GM18868 (cell line): ENCODE measurements around the gene IFI16.

Experiments
- ATAC-seq: cut with Tn5 transposase; IDR thresholded peaks from one replicate; pipeline ENCODE4 v1.9.1; 2021; ENCODE audit warnings: mild to moderate bottlenecking, moderate library complexity; ENCODE audit not compliant: unreplicated experiment

IFI16 gene

GRCh38 chr1:159009704-159010361, at the start of gene IFI16:
Gene IFI16, plus strand, starts transcription at chr1:159009907. Its CDS starts 4,774 bp downstream, at chr1:159014681.
- peak; percentile 74 for ATAC-seq

- ATAC-seq: no peak
Observed at GRCh38 chr1:158961178-158961577, 48.5 kb upstream of the IFI16 start.

GRCh38 chr1:158962983-158963382, 46.7 kb upstream of the IFI16 start:
- ATAC-seq: no peak

DNA sequence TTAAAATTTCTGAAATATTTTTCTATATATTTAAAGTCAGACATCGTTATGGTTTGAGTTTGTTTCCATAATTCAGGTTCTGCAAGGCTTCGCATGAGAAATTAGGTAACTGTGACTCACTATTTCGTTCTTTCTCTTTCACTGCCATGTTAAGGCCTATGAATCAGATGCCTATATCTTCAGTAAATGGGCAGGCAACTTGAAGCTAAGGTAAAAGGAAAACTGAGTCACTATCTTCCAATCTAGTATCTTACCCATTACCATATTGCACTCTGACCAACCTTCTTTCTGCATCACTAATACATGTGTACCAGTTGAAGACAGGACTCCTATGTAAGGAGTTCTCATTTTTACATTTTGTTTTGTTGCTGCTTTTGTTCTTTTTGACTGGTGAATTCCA, 40.5 kb upstream of the IFI16 start:
- ATAC-seq: no peak

DNA sequence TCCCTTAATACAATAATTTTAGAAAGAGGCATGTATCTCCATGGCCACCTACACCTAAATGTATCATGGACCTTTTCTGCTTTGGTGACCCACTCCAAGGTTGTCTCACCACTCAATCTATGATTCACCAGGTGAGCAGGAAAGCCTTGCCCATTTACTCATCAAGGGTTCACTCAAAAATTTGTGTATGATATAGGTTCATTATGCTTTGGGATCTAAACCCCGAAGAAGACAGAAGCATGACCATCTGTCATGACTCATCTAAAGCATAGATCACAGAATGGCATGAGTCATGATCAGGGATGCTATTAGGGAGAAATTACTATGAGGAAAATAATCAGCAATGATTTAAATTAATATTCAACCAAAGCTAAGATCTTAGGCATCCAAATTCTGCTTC, 39.9 kb upstream of the IFI16 start:
- no peak for ATAC-seq

GRCh38 chr1:158972841-158973240, 36.9 kb upstream of the IFI16 start:
- no peak for ATAC-seq

GRCh38 chr1:158976219-158976618, 33.5 kb upstream of the IFI16 start:
- ATAC-seq: no peak

- ATAC-seq: no peak
Observed at GRCh38 chr1:158978730-158979129, 31.0 kb upstream of the IFI16 start.

GRCh38 chr1:158979229-158979628, 30.5 kb upstream of the IFI16 start:
- ATAC-seq: no peak

DNA sequence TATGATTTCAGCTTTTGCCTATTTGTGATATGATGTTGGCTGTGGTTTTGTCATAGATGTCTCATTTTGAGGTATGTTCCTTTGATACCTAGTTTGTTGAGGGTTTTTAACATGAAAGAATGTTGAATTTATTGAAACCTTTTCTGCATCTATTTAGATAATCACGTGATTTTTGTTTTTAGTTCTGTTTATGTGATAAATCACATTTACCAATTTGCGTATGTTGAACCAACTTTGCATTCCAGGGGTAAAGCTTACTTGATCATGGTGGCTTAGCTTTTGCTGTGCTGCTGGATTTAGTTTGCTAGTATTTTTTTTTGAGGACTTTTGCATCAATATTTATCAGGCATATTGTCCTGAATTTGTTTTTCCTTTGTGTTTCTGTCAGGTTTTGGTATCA, 26.5 kb upstream of the IFI16 start:
- no peak for ATAC-seq

DNA sequence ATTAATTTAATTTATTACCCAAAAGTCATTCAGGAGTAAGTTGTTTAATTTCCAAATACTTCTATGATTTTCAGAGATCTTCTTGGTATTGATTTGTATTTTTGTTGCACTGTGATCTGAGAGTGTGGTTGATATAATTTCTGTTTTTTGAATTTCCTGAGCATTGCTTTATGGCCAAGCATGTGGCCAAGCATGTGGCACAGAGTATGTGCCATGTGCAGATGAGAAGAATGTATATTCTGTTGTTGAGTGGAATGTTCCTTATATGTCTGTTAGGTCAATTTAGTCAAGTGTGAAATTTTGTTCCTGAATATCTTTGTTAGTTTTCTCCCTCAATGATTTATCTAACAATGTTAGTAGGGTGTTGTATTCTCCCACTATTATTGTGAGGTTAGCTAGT, 25.3 kb upstream of the IFI16 start:
- ATAC-seq: no peak

DNA sequence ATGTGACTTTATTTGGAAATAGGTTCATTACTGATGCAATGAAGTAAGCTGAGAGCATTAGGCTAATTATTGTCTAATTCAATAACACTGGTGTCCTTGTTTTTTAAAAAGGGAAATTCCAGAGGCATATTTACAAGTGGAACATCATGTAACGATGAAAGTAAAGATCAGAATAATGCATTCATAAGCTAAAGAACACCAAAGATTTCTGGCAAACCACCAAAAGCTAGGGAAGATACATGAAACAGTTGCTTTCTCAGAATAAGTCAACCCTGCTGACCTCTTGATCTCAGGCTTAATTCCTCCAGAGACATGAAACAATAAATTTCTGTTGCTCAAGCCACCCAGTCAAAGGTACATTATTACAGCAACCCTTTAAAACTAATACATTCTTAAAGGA, 20.3 kb upstream of the IFI16 start:
- ATAC-seq: no peak

DNA sequence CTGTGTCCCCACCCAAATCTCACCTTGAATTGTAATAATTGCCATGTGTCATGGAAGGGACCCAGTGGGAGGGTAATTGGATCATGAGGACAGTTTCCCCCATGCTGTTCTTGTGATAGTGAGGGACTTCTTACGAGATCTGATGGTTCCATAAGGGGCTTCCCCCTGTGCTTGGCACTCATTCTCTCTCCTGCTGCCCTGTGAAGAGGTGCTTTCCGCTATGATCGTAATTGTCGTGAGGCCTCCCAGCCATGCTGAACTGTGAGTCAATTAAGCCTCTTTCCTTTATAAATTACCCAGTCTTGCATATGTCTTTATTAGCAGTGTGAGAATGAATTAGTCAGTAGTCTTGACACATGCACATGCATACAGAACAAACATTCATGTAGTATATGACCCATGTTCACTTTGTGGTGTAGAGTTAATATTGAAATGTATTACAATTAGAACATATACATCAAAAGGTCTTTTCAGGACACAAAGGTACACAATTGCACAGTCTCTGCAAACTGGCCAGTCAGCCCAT, 16.9 kb upstream of the IFI16 start:
- no peak for ATAC-seq

GRCh38 chr1:158996998-158997397, 12.7 kb upstream of the IFI16 start:
- ATAC-seq: no peak

DNA sequence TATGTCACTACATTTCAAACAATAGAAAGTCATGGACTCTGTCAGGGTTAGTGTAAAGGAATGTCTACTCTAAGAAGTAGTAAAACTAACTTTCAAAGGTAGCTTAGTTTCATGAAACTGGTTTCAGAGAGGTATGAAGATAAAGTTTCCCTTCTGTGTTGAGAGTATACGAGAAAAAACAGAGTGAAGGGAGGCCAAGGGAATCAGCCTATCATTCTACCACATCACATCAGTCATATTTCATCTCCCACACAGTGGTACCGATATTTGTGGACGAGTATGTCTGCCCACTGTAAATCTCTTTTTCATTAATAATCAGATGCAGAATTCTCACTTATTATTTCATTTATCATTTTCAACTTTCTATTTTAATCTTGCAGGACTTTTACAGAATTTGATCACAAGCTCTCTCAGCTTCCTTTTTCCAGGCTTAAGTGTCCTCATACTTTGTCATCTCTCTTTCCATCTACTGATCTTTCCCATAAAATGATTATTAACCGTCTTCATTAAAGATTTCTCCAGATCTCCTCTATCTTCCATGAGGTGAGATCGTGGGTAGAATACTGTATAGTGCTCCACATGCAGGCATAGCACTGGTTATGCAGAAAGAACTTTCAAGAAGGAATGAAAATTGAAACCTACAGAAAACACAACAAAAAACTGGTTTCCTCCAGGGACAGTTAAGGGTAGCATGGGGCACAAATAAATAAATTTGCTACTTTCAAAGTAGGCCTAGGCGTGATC, 11.5 kb upstream of the IFI16 start:
- no peak for ATAC-seq

DNA sequence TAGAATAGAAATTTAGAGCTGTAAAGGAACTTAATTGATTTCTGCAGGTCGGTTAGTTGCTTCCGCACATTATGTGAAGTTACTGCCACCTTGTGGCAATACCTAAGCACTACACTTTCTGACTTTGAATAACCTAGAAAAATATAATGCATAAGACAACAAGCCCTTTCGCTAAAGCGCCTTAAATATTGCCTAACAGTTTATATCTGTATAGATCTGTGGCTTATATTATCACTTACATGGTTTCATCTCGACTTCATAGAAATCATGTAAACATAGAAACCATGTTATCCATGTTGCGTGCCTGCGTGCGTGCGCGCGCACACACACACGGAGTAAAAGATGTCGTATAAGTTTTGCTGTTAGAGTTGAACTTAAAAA, 10.9 kb upstream of the IFI16 start:
- no peak for ATAC-seq

- no peak for ATAC-seq
Observed at GRCh38 chr1:158999316-159000069, 10.2 kb upstream of the IFI16 start.

DNA sequence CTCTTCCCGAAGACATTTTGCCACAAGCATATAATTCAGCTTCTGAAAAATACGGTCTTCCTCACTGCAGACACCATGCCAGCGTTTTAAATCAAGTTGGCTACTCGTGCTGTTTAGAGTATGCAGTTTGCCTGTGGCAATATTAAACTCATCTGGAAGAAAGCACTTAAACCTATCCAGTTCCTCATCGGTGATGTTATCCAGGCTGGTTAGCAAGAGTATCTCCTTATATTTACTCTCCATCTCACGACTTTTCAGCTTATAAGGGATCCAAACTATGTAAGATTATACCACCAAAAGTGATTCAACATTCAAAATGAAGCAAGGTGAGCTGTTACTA, 9.7 kb upstream of the IFI16 start:
- ATAC-seq: no peak

DNA sequence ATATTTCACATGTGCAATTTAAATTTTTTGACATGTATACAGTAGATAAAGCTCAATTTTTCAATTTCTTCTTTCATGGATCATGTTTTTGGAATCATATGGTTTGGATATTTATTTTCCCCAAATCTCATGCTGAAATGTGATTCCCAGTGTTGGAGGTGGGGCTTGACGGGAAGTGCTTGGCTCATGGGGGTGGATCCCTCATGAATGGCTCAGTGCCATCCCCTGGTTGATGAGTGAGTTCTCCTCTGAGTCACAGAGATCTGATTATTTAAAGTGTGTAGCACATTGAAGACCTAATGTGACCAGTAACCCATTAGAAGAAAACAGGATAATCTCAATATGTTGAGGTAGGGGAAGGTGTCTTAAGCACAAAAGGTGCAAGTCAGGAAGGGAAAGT, 9.1 kb upstream of the IFI16 start:
- no peak for ATAC-seq

GRCh38 chr1:159005161-159005560, 4.5 kb upstream of the IFI16 start:
- no peak for ATAC-seq

- peak; percentile 31 for ATAC-seq
Observed at GRCh38 chr1:159005676-159006075, 4.0 kb upstream of the IFI16 start.
